ENCODE measurements around the gene RBPJ.
A peak's percentile ranks its signal among the peaks of the same experiment; 100 is the strongest.

RBPJ gene

DNA sequence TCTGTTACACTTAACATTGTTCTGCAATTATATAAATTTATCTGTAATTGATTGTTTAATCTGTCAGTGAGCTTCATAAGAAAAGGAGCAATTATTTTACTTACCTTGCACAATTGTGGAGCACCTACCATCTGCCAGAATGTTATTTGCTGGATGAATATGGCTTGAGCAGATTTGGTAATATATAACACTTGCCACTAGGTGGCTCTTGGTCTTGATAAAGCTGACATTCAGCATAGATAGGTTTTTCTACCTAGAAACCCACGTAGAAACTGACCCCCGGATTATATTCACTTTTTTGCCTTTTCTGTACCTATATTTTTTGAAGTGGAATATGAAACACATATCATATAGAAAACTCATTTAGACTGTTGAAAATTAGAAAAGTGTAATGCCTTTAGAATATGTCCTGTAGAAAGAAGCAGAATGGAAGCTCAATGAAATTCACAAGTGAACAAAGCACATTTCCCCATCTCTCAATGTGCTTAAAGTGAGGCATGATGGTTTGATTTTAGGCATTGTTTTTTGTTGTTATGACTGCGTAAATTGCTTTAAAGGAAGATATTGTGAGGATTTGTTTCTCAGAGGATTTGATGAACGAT, 9.5 kb downstream of the RBPJ start:
- no peaks in the 10 kb centered on the region for H3K36me3 ChIP-seq (ENCODE audit: low read length)
- H4K20me1 ChIP-seq (ENCODE audit: low read depth, low read length), result peaks cover 17% of the 10 kb centered on the region
- no peak overlapping the region for H3K4me2 ChIP-seq (ENCODE audit: low read depth, low read length, poor library complexity, severe bottlenecking)
- H3K27me3 ChIP-seq (ENCODE audit: low read length), result no peaks in the 10 kb centered on the region
- no peak overlapping the region for H3K9ac ChIP-seq (ENCODE audit: low read length)
- no peaks in the 10 kb centered on the region for H3K9me3 ChIP-seq (ENCODE audit: insufficient read depth, low read length)
- no peak overlapping the region for H3K27ac ChIP-seq (ENCODE audit: low read depth, low read length)
- no peaks in the 10 kb centered on the region for H3K9me2 ChIP-seq (replicated peaks; ENCODE audit: insufficient read depth, low read length)
- TF ChIP-seq EZH2phosphoT487 (conservative IDR thresholded peaks at IDR 0.05; ENCODE audit: low read length), result no peak
- TF ChIP-seq, protein P1, sequence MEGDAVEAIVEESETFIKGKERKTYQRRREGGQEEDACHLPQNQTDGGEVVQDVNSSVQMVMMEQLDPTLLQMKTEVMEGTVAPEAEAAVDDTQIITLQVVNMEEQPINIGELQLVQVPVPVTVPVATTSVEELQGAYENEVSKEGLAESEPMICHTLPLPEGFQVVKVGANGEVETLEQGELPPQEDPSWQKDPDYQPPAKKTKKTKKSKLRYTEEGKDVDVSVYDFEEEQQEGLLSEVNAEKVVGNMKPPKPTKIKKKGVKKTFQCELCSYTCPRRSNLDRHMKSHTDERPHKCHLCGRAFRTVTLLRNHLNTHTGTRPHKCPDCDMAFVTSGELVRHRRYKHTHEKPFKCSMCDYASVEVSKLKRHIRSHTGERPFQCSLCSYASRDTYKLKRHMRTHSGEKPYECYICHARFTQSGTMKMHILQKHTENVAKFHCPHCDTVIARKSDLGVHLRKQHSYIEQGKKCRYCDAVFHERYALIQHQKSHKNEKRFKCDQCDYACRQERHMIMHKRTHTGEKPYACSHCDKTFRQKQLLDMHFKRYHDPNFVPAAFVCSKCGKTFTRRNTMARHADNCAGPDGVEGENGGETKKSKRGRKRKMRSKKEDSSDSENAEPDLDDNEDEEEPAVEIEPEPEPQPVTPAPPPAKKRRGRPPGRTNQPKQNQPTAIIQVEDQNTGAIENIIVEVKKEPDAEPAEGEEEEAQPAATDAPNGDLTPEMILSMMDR (IDR thresholded peaks at IDR 0.05; ENCODE audit: insufficient read depth, low read length, poor library complexity, severe bottlenecking), result peak; percentile 54
- no peak overlapping the region for H2AFZ ChIP-seq (ENCODE audit: low read depth, low read length, severe bottlenecking)
- peaks cover 96% of the 10 kb centered on the region for H3K79me2 ChIP-seq (ENCODE audit: insufficient read depth, low read length)
- H3K4me3 ChIP-seq (ENCODE audit: insufficient read depth, low read length, poor library complexity, severe bottlenecking), result no peak overlapping the region
- H3F3A ChIP-seq (ENCODE audit: insufficient read depth), result no peaks in the 10 kb centered on the region; the same call in 1 of the 2 replicates

DNA sequence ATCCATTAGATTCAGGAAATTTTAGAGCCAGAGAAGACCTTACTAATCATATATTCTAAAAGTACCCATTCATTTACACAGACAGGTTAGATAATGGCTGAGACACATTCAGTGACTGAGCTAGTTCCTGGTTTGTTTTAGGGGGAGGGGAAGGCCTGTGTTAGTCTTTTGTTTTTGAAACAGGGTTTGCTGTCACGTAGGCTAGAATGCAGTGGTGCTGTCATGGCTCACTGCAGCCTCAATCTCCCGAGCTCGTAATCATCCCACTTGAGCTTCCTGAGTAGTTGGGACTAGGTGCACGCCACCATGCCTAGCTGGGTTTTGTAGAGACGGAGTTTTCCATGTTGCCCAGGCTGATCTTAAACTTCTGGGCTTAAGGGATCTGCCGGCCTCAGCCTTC, 10.1 kb downstream of the RBPJ start:
- Histone ChIP-seq H4K20me1 (ENCODE audit: low read depth, low read length) (peaks cover 17% of the 10 kb centered on the region), H3F3A (ENCODE audit: insufficient read depth) (no peaks in the 10 kb centered on the region; the same call in 1 of the 2 replicates), H3K36me3 (ENCODE audit: low read length) (no peaks in the 10 kb centered on the region), H3K9ac (ENCODE audit: low read length) (no peak overlapping the region), H3K79me2 (ENCODE audit: insufficient read depth, low read length) (peaks cover 96% of the 10 kb centered on the region), H3K4me2 (ENCODE audit: low read depth, low read length, poor library complexity, severe bottlenecking) (no peak overlapping the region), H3K27me3 (ENCODE audit: low read length) (no peaks in the 10 kb centered on the region), H2AFZ (ENCODE audit: low read depth, low read length, severe bottlenecking) (no peak overlapping the region), H3K9me3 (ENCODE audit: insufficient read depth, low read length) (no peaks in the 10 kb centered on the region), H3K9me2 (replicated peaks; ENCODE audit: insufficient read depth, low read length) (no peaks in the 10 kb centered on the region), H3K4me3 (ENCODE audit: insufficient read depth, low read length, poor library complexity, severe bottlenecking) (no peak overlapping the region), H3K27ac (ENCODE audit: low read depth, low read length) (no peak overlapping the region)
- TF ChIP-seq EZH2phosphoT487 (conservative IDR thresholded peaks at IDR 0.05; ENCODE audit: low read length), result no peak
- TF ChIP-seq, protein P1 (IDR thresholded peaks at IDR 0.05; ENCODE audit: insufficient read depth, low read length, poor library complexity, severe bottlenecking), result no peak

DNA sequence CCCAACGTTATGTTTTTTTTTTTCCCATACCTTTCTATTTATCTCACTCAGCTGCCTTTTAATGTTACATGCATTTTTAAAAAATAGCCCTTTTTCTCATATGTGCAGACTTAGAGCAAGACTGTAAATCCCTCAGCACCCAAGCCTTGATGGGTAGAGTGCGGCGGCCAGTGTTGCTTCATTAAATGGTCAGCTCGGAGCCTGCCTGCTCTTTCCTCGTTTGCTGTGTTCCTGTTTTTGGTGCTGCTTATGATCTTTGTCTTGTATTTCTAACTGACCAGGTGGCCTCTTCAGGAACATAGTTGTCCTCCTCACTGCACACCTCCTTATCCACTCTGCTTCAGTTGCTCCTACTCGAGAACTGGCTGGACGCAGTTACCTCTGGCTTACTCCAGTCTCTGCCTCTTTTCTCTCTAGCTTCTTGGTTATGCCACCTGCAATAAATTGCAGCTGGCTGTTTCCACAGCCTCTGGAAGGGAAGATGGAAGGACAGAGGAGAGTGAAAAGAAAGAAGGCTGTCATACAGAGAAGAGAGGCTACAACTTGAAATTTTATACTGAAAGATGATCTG, 10.7 kb downstream of the RBPJ start:
- TF ChIP-seq EZH2phosphoT487 (conservative IDR thresholded peaks at IDR 0.05; ENCODE audit: low read length), result no peak
- TF ChIP-seq, protein P1 (IDR thresholded peaks at IDR 0.05; ENCODE audit: insufficient read depth, low read length, poor library complexity, severe bottlenecking), result no peak

More for the DNA sequence above, 10.7 kb downstream of the RBPJ start:
- no peaks in the 10 kb centered on the region for H3K9me2 ChIP-seq (replicated peaks; ENCODE audit: insufficient read depth, low read length)
- no peak overlapping the region for H3K4me3 ChIP-seq (ENCODE audit: insufficient read depth, low read length, poor library complexity, severe bottlenecking)
- no peak overlapping the region for H3K9ac ChIP-seq (ENCODE audit: low read length)
- no peaks in the 10 kb centered on the region; the same call in 1 of the 2 replicates for H3F3A ChIP-seq (ENCODE audit: insufficient read depth)
- no peak overlapping the region for H2AFZ ChIP-seq (ENCODE audit: low read depth, low read length, severe bottlenecking)
- H3K27me3 ChIP-seq (ENCODE audit: low read length), result no peaks in the 10 kb centered on the region
- no peaks in the 10 kb centered on the region for H3K36me3 ChIP-seq (ENCODE audit: low read length)
- no peaks in the 10 kb centered on the region for H3K9me3 ChIP-seq (ENCODE audit: insufficient read depth, low read length)
- no peak overlapping the region for H3K4me2 ChIP-seq (ENCODE audit: low read depth, low read length, poor library complexity, severe bottlenecking)
- H3K79me2 ChIP-seq (ENCODE audit: insufficient read depth, low read length), result peaks cover 96% of the 10 kb centered on the region
- no peak overlapping the region for H3K27ac ChIP-seq (ENCODE audit: low read depth, low read length)
- H4K20me1 ChIP-seq (ENCODE audit: low read depth, low read length), result peaks cover 17% of the 10 kb centered on the region
